Fibroblast of lung (primary cell): ENCODE results near the gene SEMA4D. TPM values are rescaled to one million over a fixed set of nuclear protein-coding genes. Genes with fewer than 3 reads are reported as not detected.

Experiments
- DNase-seq, 2 donors: peaks; one replicate each; pipeline versions ENCODE4 v3.0.0 to v3.0.0-alpha.2; 2010; ENCODE audit warnings: low read depth in 2 of 2
- H2AFZ ChIP-seq: 2 replicates; pipeline ENCODE4 v1.5.1; 2012; ENCODE audit warnings: low read length, control low read depth, inconsistent platforms
- H3K27ac ChIP-seq: 2 replicates; pipeline ENCODE4 v1.5.1; 2011; ENCODE audit warnings: low read length, control low read depth; ENCODE audit not compliant: insufficient read depth
- H3K27me3 ChIP-seq: 2 replicates; pipeline ENCODE4 v1.5.1; 2011; ENCODE audit warnings: mild to moderate bottlenecking, low read length; ENCODE audit not compliant: control insufficient read depth, insufficient read depth
- H3K36me3 ChIP-seq: 2 replicates; pipeline ENCODE4 v1.5.1; 2011; ENCODE audit warnings: low read length; ENCODE audit not compliant: control insufficient read depth, insufficient read depth
- H3K4me1 ChIP-seq: 2 replicates; pipeline ENCODE4 v1.5.1; 2011; ENCODE audit warnings: low read length; ENCODE audit not compliant: control insufficient read depth, insufficient read depth; ENCODE audit errors: extremely low read depth
- H3K4me2 ChIP-seq: 2 replicates; pipeline ENCODE4 v1.5.1; 2011; ENCODE audit warnings: low read length, control low read depth; ENCODE audit not compliant: insufficient read depth; ENCODE audit errors: extremely low read depth
- H3K4me3 ChIP-seq, 4 experiments: fragments of 200-600 bp in 1 of 4; sonication (generic) in 1 of 4; replicated peaks in 1 of 4; 2 replicates each; pipeline ENCODE4 v1.5.1; 2011 to 2016; ENCODE audit warnings: low read length in 4 of 4, low read depth in 3 of 4, mild to moderate bottlenecking in 3 of 4, control low read depth in 2 of 4, inconsistent platforms in 1 of 4, mixed read lengths in 1 of 4; ENCODE audit not compliant: insufficient read depth in 1 of 4; ENCODE audit errors: control extremely low read depth in 1 of 4
- H3K79me2 ChIP-seq: 2 replicates; pipeline ENCODE4 v1.5.1; 2012; ENCODE audit warnings: mild to moderate bottlenecking, low read length, inconsistent platforms; ENCODE audit not compliant: control insufficient read depth, insufficient read depth
- H3K9ac ChIP-seq: 2 replicates; pipeline ENCODE4 v1.5.1; 2011; ENCODE audit warnings: mild to moderate bottlenecking, low read length, control low read depth; ENCODE audit not compliant: insufficient read depth
- H3K9me3 ChIP-seq: 2 replicates; pipeline ENCODE4 v1.5.1; 2012; ENCODE audit warnings: low read depth, low read length; ENCODE audit not compliant: control insufficient read depth, insufficient read depth
- H4K20me1 ChIP-seq: 2 replicates; pipeline ENCODE4 v1.5.1; 2011; ENCODE audit warnings: low read length; ENCODE audit not compliant: control insufficient read depth, insufficient read depth; ENCODE audit errors: extremely low read depth
- EZH2 ChIP-seq: IDR thresholded peaks from 2 replicates; pipeline ENCODE4 v1.5.1; 2012; ENCODE audit warnings: low read length, control low read depth, mild to moderate bottlenecking; ENCODE audit errors: missing control alignments
- polyA plus RNA-seq, 2 donors: library from polyadenylated mRNA; depleted of rRNA in 1 of 2; stranded (reverse) in 1 of 2; unstranded in 1 of 2; fragments of >200 nt; gene quantifications; 2 replicates each; pipeline ENCODE4 v1.2.1, GENCODE V29; 2011 to 2012; ENCODE audit warnings: missing spikeins in 1 of 2
- total RNA-seq: library from RNA; depleted of rRNA; stranded (reverse); fragments of >200 nt; gene quantifications from 2 replicates; pipeline ENCODE4 v1.2.1, GENCODE V29; 2014
- TF ChIP-seq, protein P1 (sequence below), 2 donors: IDR thresholded peaks in 1 of 2; conservative IDR thresholded peaks in 1 of 2; 1 replicate in 1 of 2; 2 replicates in 1 of 2; pipeline ENCODE4 v1.5.1; 2011 to 2012; ENCODE audit warnings: low read length in 2 of 2, control low read depth in 1 of 2, inconsistent platforms in 1 of 2, low read depth in 1 of 2, mild to moderate bottlenecking in 1 of 2

Gene SEMA4D
- total and polyA plus RNA-seq, 2 donors (not counting 1 experiment from before 2014, with no cell fraction given), result 0.67 to 2.6 TPM

DNA sequence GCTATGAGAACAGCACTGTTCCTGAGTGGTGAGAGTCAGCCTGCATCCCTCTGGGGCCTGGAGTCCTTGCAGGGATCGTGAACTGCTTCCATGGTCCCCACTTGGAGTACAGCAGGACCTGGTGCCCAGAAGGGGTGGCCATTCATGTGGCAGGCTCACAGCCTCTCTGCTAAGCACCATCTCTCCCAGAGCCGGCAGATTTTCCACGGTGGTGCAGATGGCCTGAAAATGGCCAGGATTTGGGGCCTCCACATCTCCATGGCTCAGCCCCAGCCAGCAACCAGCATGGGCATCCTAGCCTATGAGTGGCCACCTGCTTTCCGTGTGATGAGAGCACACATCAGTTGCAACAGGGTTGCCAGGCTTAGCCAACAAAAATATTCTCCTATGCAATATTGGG, 33.9 kb upstream of the SEMA4D start:
- no peaks in the 10 kb centered on the region for H3K4me1 ChIP-seq
- H3K9ac ChIP-seq, result no peak overlapping the region
- DNase-seq, result no peak
- H3K27ac ChIP-seq, result no peak overlapping the region
- no peak overlapping the region for H2AFZ ChIP-seq
- no peaks in the 10 kb centered on the region for H3K9me3 ChIP-seq
- H4K20me1 ChIP-seq, result no peaks in the 10 kb centered on the region
- H3K4me3 ChIP-seq, result no peak overlapping the region
- TF ChIP-seq EZH2, result no peak
- TF ChIP-seq, protein P1, sequence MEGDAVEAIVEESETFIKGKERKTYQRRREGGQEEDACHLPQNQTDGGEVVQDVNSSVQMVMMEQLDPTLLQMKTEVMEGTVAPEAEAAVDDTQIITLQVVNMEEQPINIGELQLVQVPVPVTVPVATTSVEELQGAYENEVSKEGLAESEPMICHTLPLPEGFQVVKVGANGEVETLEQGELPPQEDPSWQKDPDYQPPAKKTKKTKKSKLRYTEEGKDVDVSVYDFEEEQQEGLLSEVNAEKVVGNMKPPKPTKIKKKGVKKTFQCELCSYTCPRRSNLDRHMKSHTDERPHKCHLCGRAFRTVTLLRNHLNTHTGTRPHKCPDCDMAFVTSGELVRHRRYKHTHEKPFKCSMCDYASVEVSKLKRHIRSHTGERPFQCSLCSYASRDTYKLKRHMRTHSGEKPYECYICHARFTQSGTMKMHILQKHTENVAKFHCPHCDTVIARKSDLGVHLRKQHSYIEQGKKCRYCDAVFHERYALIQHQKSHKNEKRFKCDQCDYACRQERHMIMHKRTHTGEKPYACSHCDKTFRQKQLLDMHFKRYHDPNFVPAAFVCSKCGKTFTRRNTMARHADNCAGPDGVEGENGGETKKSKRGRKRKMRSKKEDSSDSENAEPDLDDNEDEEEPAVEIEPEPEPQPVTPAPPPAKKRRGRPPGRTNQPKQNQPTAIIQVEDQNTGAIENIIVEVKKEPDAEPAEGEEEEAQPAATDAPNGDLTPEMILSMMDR (conservative IDR thresholded peaks at IDR 0.05 in 1 of 2, IDR thresholded peaks at IDR 0.05 in 1 of 2; ENCODE audit: low read depth in 1 of 2, low read length in 2 of 2), result no peak
- no peak overlapping the region for H3K4me2 ChIP-seq
- no peaks in the 10 kb centered on the region for H3K79me2 ChIP-seq
- H3K27me3 ChIP-seq, result no peaks in the 10 kb centered on the region
- no peaks in the 10 kb centered on the region for H3K36me3 ChIP-seq

DNA sequence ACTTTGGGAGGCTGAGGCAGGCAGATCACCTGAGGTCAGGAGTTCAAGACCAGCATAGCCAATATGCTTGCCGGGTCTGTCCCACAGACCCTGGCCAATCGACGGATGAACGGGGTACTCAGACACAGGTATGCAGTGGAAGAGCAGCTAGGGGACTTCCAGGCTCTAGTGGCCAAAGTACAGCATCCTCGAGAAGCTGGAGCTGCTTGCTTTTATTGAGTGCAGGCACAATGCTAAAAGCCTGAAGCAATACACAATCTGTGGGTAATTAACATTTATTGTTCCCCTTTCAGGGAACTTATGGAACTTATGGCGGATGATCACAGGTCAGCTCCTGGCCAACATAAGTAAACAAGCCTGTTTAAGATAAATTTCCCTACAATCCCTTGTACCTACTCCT, 32.8 kb upstream of the SEMA4D start:
- no peaks in the 10 kb centered on the region for H3K9me3 ChIP-seq
- H4K20me1 ChIP-seq, result no peaks in the 10 kb centered on the region
- no peaks in the 10 kb centered on the region for H3K79me2 ChIP-seq
- no peak overlapping the region for H3K4me2 ChIP-seq
- no peak overlapping the region for H3K27ac ChIP-seq
- DNase-seq, result no peak
- H3K4me1 ChIP-seq, result no peaks in the 10 kb centered on the region
- H2AFZ ChIP-seq, result no peak overlapping the region
- TF ChIP-seq EZH2, result no peak
- TF ChIP-seq, protein P1 (conservative IDR thresholded peaks at IDR 0.05 in 1 of 2, IDR thresholded peaks at IDR 0.05 in 1 of 2; ENCODE audit: low read depth in 1 of 2, low read length in 2 of 2), result no peak
- H3K36me3 ChIP-seq, result no peaks in the 10 kb centered on the region
- H3K27me3 ChIP-seq, result no peaks in the 10 kb centered on the region
- H3K4me3 ChIP-seq, result no peak overlapping the region
- no peak overlapping the region for H3K9ac ChIP-seq

DNA sequence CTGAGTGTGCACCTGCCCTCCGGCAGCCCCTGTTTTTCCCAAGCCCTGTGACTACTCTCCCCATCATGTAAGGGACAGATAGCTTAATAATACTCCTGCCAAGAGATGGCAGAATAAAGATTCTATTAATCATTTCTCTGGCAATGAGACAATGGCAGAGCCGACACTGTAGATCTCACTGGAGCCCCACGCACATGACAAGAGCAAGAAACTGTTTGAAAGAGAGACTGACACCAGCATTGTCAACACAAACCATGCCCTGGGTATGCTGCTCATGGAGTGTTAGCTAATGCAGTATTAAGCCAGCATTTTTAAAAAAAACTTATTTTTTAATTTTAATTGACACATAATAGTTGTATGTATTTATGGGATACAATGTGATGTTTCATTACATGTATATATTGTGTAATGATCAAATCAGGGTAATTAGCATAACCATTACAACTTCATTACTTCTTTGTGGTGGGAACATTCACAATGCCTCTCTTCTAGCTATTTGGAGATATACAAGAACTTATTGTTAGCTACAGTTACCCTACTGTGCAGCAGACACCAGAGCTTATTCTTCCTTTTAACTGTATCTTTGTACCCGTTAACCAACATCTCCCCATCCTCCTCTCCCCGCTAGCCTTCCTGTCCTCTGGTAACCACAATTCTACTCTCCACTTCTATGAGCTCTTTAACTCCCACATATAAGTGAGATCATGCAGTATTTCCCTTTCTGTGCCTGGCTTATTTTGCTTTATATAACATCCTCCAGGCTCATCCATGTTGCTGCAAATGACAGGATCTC, 31.5 kb upstream of the SEMA4D start:
- Histone ChIP-seq H3K4me1 (no peaks in the 10 kb centered on the region), H3K36me3 (no peaks in the 10 kb centered on the region), H3K27me3 (no peaks in the 10 kb centered on the region), H3K9ac (no peak overlapping the region), H4K20me1 (no peaks in the 10 kb centered on the region), H2AFZ (no peak overlapping the region), H3K27ac (no peak overlapping the region), H3K4me2 (no peak overlapping the region), H3K9me3 (no peaks in the 10 kb centered on the region), H3K79me2 (no peaks in the 10 kb centered on the region), H3K4me3 (no peak overlapping the region)
- no peak for DNase-seq
- TF ChIP-seq EZH2, result no peak
- TF ChIP-seq, protein P1 (conservative IDR thresholded peaks at IDR 0.05 in 1 of 2, IDR thresholded peaks at IDR 0.05 in 1 of 2; ENCODE audit: low read depth in 1 of 2, low read length in 2 of 2), result no peak
